IMR-90 (cell line): ENCODE measurements around the gene C1QC. TPM values are rescaled to one million over a fixed set of nuclear protein-coding genes. Genes with fewer than 3 reads are reported as not detected.

Source experiments
- ATAC-seq: fragments of 200-7000 bp; cut with Tn5 transposase; 2 replicates; pipeline ENCODE4 v1.9.1; 2020; ENCODE audit warnings: low read depth, mild to moderate bottlenecking, moderate library complexity
- BruUV-seq: library from RNA; stranded (reverse); fragments of 400-500 nt; replicated peaks from 2 replicates; lab custom pipeline; 2021; lab: Mats Ljungman, UMichigan
- CTCF ChIA-PET: fragments of 300-600 bp; formaldehyde crosslinking; extraction: SDS; loops from one replicate; lab custom pipeline; 2021; ENCODE audit warnings: antibody characterized with exemption; lab: Yijun Ruan, JAX
- POLR2A ChIA-PET: fragments of 300-600 bp; sonication (Branson Sonifier 250); formaldehyde crosslinking; loops from one replicate; lab custom pipeline; 2022; ENCODE audit warnings: antibody characterized with exemption; ENCODE audit not compliant: unreplicated experiment; lab: Charles Lee
- DNase-seq: peaks from one replicate; pipeline ENCODE4 v3.0.0; 2013
- H2AFZ ChIP-seq: replicated peaks from 2 replicates; pipeline ENCODE3; 2013; ENCODE audit warnings: low read length, mild to moderate bottlenecking; ENCODE audit not compliant: poor library complexity
- H2AK5ac ChIP-seq: 2 replicates; pipeline ENCODE4 v1.6.1; 2013; ENCODE audit warnings: low read depth, low read length, inconsistent platforms
- H2AK9ac ChIP-seq: replicated peaks from 2 replicates; pipeline ENCODE3; 2013; ENCODE audit warnings: mild to moderate bottlenecking, low read depth, low read length, moderate library complexity; ENCODE audit not compliant: poor library complexity
- H2BK120ac ChIP-seq: 2 replicates; pipeline ENCODE4 v1.6.1; 2013; ENCODE audit warnings: low read depth, low read length, inconsistent platforms
- H2BK15ac ChIP-seq: 3 replicates; pipeline ENCODE4 v1.6.1; 2013; ENCODE audit warnings: low read depth, low read length, inconsistent platforms
- H2BK20ac ChIP-seq: 2 replicates; pipeline ENCODE4 v1.6.1; 2013; ENCODE audit warnings: low read depth, mild to moderate bottlenecking, inconsistent platforms, low read length, moderate library complexity
- H2BK5ac ChIP-seq: 2 replicates; pipeline ENCODE4 v1.6.1; 2013; ENCODE audit warnings: mild to moderate bottlenecking, low read depth, low read length, inconsistent platforms; ENCODE audit not compliant: poor library complexity, severe bottlenecking
- H3K14ac ChIP-seq: replicated peaks from 2 replicates; pipeline ENCODE4 v1.6.1; 2013; ENCODE audit warnings: low read depth, low read length, inconsistent platforms
- H3K18ac ChIP-seq: 2 replicates; pipeline ENCODE4 v1.6.1; 2013; ENCODE audit warnings: low read depth, low read length, control low read depth
- H3K23ac ChIP-seq: 2 replicates; pipeline ENCODE4 v1.6.1; 2013; ENCODE audit warnings: low read depth, low read length, inconsistent platforms
- H3K27ac ChIP-seq: 2 replicates; pipeline ENCODE4 v1.5.1; 2013; ENCODE audit warnings: mild to moderate bottlenecking, control low read depth, low read length; ENCODE audit not compliant: insufficient read depth
- H3K27me3 ChIP-seq: 2 replicates; pipeline ENCODE4 v1.6.1; 2013; ENCODE audit warnings: low read length; ENCODE audit not compliant: control insufficient read depth, insufficient read depth
- H3K36me3 ChIP-seq: 2 replicates; pipeline ENCODE4 v1.6.1; 2013; ENCODE audit warnings: low read length, mixed read lengths; ENCODE audit not compliant: control insufficient read depth, insufficient read depth
- H3K4ac ChIP-seq: 2 replicates; pipeline ENCODE4 v1.6.1; 2013; ENCODE audit warnings: low read depth, low read length, inconsistent platforms
- H3K4me1 ChIP-seq: 2 replicates; pipeline ENCODE4 v1.6.1; 2013; ENCODE audit warnings: low read length, mixed read lengths; ENCODE audit not compliant: control insufficient read depth, insufficient read depth
- H3K4me2 ChIP-seq: 2 replicates; pipeline ENCODE4 v1.6.1; 2013; ENCODE audit warnings: low read depth, mild to moderate bottlenecking, control low read depth, low read length, moderate library complexity
- H3K4me3 ChIP-seq: 2 replicates; pipeline ENCODE4 v1.5.1; 2013; ENCODE audit warnings: low read depth, mild to moderate bottlenecking, control low read depth, low read length, moderate library complexity; ENCODE audit not compliant: insufficient read depth
- H3K56ac ChIP-seq: 2 replicates; pipeline ENCODE4 v1.6.1; 2013; ENCODE audit warnings: low read length, inconsistent platforms; ENCODE audit not compliant: insufficient read depth; ENCODE audit errors: extremely low read depth
- H3K79me1 ChIP-seq, 2 experiments: 2 replicates each; pipeline ENCODE4 v1.6.1; 2013; ENCODE audit warnings: low read length in 2 of 2, inconsistent platforms in 1 of 2, low read depth in 1 of 2
- H3K9ac ChIP-seq: 2 replicates; pipeline ENCODE4 v1.6.1; 2013; ENCODE audit warnings: low read depth, low read length, control low read depth
- H3K9me1 ChIP-seq: 2 replicates; pipeline ENCODE4 v1.6.1; 2013; ENCODE audit warnings: low read length, inconsistent platforms; ENCODE audit not compliant: insufficient read depth
- H3K9me3 ChIP-seq: 2 replicates; pipeline ENCODE4 v1.6.1; 2013; ENCODE audit warnings: low read length; ENCODE audit not compliant: control insufficient read depth, insufficient read depth
- H4K20me1 ChIP-seq: 2 replicates; pipeline ENCODE4 v1.6.1; 2013; ENCODE audit warnings: low read length, inconsistent platforms; ENCODE audit not compliant: insufficient read depth
- H4K5ac ChIP-seq: 2 replicates; pipeline ENCODE4 v1.6.1; 2013; ENCODE audit warnings: mild to moderate bottlenecking, low read depth, low read length, control low read depth
- H4K8ac ChIP-seq, 2 experiments: 2 replicates each; pipeline ENCODE4 v1.6.1; 2013; ENCODE audit warnings: low read depth in 2 of 2, low read length in 2 of 2, control low read depth in 1 of 2, inconsistent platforms in 1 of 2
- H4K91ac ChIP-seq: 2 replicates; pipeline ENCODE4 v1.6.1; 2013; ENCODE audit warnings: low read depth, low read length, inconsistent platforms; ENCODE audit not compliant: insufficient read depth
- CEBPB ChIP-seq: IDR thresholded peaks from 2 replicates; pipeline ENCODE4 v1.6.1; 2012; ENCODE audit warnings: low read depth, low read length, improper control_type of control experiment
- CHD1 ChIP-seq: IDR thresholded peaks from 2 replicates; pipeline ENCODE4 v1.6.1; 2012; ENCODE audit warnings: low read depth, low read length, improper control_type of control experiment
- MAZ ChIP-seq: IDR thresholded peaks from 2 replicates; pipeline ENCODE4 v1.6.1; 2012; ENCODE audit warnings: low read depth, mild to moderate bottlenecking, low read length, improper control_type of control experiment, moderate library complexity, borderline replicate concordance
- POLR2A ChIP-seq: IDR thresholded peaks from 2 replicates; pipeline ENCODE4 v1.6.1; 2012; ENCODE audit warnings: mild to moderate bottlenecking, low read depth, low read length
- RAD21 ChIP-seq: IDR thresholded peaks from 2 replicates; pipeline ENCODE4 v1.6.1; 2012; ENCODE audit warnings: low read length, improper control_type of control experiment
- RCOR1 ChIP-seq: IDR thresholded peaks from 2 replicates; pipeline ENCODE4 v1.6.1; 2012; ENCODE audit warnings: mild to moderate bottlenecking, low read length, improper control_type of control experiment; ENCODE audit not compliant: insufficient replicate concordance
- WGBS, 2 experiments: methylation state at CpG; one replicate each; pipeline versions ENCODE4 v1.1.5 to v1.1.7; 2013; ENCODE audit warnings: missing lambda C conversion rate in 2 of 2; ENCODE audit not compliant: insufficient read length in 1 of 2; ENCODE audit errors: extremely low coverage in 2 of 2; 5-methylcytosine and 5-hydroxymethylcytosine counted together
- dilution Hi-C: fragments of 300-500 bp; cut with HindIII; formaldehyde crosslinking; loops from one replicate; pipeline ENCODE4 v1.14.3; 2018; ENCODE audit warnings: low sequenced_read_pairs; ENCODE audit not compliant: unreplicated experiment
- in situ Hi-C: fragments of 300-500 bp; cut with MboI; formaldehyde crosslinking; loops from 3 replicates; pipeline ENCODE4 v1.14.3; 2019; ENCODE audit warnings: low sequenced_read_pairs, inconsistent platforms, mixed read lengths
- intact Hi-C: fragments of 100-400 bp; cut with micrococcal nuclease; formaldehyde crosslinking; loops from 2 replicates; pipeline ENCODE4 v1.10.0; 2022
- polyA plus RNA-seq, 3 experiments: library from polyadenylated mRNA; depleted of rRNA; stranded (reverse); fragments of >200 nt; gene quantifications; 2 replicates each; pipeline ENCODE4 v1.2.3, GENCODE V29; 2012; ENCODE audit warnings: low replicate concordance in 1 of 3
- total RNA-seq: library from RNA; depleted of rRNA; stranded (reverse); fragments of >200 nt; gene quantifications from 2 replicates; pipeline ENCODE4 v1.2.3, GENCODE V29; 2012
- TF ChIP-seq, protein P1 (sequence below): conservative IDR thresholded peaks from 2 replicates; pipeline ENCODE4 v1.5.1; 2012; ENCODE audit warnings: mild to moderate bottlenecking, low read depth, low read length, improper control_type of control experiment
- TF ChIP-seq, protein P2 (sequence below): fragments of 150-350 bp; IDR thresholded peaks from 2 replicates; pipeline ENCODE4 v1.6.1; 2017; ENCODE audit warnings: mild to moderate bottlenecking, antibody characterized with exemption, low read length, low read depth

C1QC gene
- total and polyA plus RNA-seq, 2 of the 4 experiments (the other 2 are of a cell fraction): not detected

DNA sequence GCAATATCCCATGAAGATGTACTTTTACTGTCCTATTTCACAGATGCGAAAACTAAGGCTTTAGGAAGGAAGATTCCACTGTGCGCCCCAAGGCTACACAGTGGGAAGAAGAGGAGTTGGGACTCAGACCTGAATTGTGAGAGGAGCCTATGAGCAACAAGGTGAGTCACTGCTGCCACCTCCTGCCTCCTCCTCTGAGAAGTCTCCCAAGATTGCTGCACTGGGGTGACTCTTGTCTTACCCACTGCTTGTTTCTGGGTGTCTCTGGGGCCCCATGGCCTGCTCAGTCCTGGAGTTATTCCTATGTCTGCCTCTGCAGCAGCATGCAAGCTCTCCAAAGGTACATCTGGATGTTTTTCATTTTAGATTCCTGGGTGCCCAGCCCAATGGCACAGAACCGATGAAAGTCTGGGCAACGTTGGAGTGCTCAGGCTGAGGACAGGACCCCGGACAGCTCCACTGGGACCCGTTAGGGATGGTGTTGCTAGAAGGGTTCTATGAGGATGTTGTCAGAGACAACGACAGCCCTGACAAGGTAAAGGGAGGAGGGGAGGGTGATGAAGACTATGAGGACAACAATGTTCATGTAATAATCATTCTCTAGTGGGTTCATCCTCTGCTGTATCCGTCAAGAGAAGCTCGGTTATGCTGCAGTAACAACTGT lies 18.0 kb upstream of the C1QC start:
- Histone ChIP-seq H3K9ac (no peak overlapping the region), H4K5ac (no peak overlapping the region), H2BK15ac (no peak overlapping the region), H2AK9ac (no peak overlapping the region), H3K4me1 (no peaks in the 10 kb centered on the region), H3K56ac (no peak overlapping the region; the same call in 1 of the 2 replicates), H3K23ac (no peak overlapping the region), H3K9me3 (no peaks in the 10 kb centered on the region), H4K91ac (no peak overlapping the region), H4K20me1 (peaks cover 3% of the 10 kb centered on the region; the same call in 1 of the 2 replicates), H4K8ac (no peak overlapping the region), H3K36me3 (no peaks in the 10 kb centered on the region), H3K4ac (no peak overlapping the region), H3K4me3 (no peak overlapping the region), H3K9me1 (no peaks in the 10 kb centered on the region; the same call in 1 of the 2 replicates), H2BK5ac (no peak overlapping the region), H3K4me2 (no peak overlapping the region), H2BK20ac (no peak overlapping the region), H3K79me1 (no peaks in the 10 kb centered on the region), H3K18ac (no peak overlapping the region), H2AK5ac (no peak overlapping the region), H3K27me3 (peaks cover 58% of the 10 kb centered on the region), H2AFZ (no peak overlapping the region), H2BK120ac (no peak overlapping the region), H3K27ac (no peak overlapping the region), H3K14ac (no peak overlapping the region)
- ATAC-seq (peak; percentile 42; the same call in 1 of the 2 replicates), DNase-seq (no peak)
- POLR2A ChIA-PET: no interaction called here
- dilution Hi-C loops: no loop called here
- 22% methylated on average over 3 of the region's 9 CpGs; no CpG with 5 or more reads in 1 of the 2 experiments for WGBS, 2 experiments
- intact Hi-C loops: no loop called here
- TF ChIP-seq, protein P1, sequence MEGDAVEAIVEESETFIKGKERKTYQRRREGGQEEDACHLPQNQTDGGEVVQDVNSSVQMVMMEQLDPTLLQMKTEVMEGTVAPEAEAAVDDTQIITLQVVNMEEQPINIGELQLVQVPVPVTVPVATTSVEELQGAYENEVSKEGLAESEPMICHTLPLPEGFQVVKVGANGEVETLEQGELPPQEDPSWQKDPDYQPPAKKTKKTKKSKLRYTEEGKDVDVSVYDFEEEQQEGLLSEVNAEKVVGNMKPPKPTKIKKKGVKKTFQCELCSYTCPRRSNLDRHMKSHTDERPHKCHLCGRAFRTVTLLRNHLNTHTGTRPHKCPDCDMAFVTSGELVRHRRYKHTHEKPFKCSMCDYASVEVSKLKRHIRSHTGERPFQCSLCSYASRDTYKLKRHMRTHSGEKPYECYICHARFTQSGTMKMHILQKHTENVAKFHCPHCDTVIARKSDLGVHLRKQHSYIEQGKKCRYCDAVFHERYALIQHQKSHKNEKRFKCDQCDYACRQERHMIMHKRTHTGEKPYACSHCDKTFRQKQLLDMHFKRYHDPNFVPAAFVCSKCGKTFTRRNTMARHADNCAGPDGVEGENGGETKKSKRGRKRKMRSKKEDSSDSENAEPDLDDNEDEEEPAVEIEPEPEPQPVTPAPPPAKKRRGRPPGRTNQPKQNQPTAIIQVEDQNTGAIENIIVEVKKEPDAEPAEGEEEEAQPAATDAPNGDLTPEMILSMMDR: no peak
- TF ChIP-seq, protein P2, sequence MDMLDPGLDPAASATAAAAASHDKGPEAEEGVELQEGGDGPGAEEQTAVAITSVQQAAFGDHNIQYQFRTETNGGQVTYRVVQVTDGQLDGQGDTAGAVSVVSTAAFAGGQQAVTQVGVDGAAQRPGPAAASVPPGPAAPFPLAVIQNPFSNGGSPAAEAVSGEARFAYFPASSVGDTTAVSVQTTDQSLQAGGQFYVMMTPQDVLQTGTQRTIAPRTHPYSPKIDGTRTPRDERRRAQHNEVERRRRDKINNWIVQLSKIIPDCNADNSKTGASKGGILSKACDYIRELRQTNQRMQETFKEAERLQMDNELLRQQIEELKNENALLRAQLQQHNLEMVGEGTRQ: no peak
- TF ChIP-seq POLR2A: no peak
- TF ChIP-seq MAZ: no peak
- TF ChIP-seq RCOR1: no peak
- TF ChIP-seq RAD21: no peak
- no peak for TF ChIP-seq CHD1
- TF ChIP-seq CEBPB: no peak
- CTCF ChIA-PET: no interaction called here
- in situ Hi-C loops: no loop called here
- BruUV-seq: no TSS peak
